Fibroblast of the aortic adventitia (primary cell): ENCODE data around the gene UCP3. TPM values are rescaled to one million over a fixed set of nuclear protein-coding genes. Genes with fewer than 3 reads are reported as not detected.

Experiments
- DNase-seq: peaks from one replicate; pipeline ENCODE4 v3.0.0-alpha.2; 2010; ENCODE audit warnings: low read depth
- H3K4me3 ChIP-seq: 2 replicates; pipeline ENCODE4 v1.5.1; 2011; ENCODE audit warnings: low read depth, mild to moderate bottlenecking, control low read depth, low read length, moderate library complexity
- CTCF ChIP-seq: IDR thresholded peaks from 2 replicates; pipeline ENCODE4 v1.5.1; 2011; ENCODE audit warnings: mild to moderate bottlenecking, low read length, control low read depth, inconsistent platforms; ENCODE audit not compliant: insufficient read depth
- total RNA-seq: library from RNA; depleted of rRNA; stranded (reverse); fragments of >200 nt; gene quantifications from 2 replicates; pipeline ENCODE4 v1.2.3, GENCODE V29; 2012; ENCODE audit warnings: low replicate concordance

The UCP3 gene
- total RNA-seq, result 0.54 TPM in 1 of 2 replicates, not detected in the other

GRCh38 chr11:74008373-74009229 is at the start of gene UCP3:
Gene UCP3, minus strand, starts transcription at chr11:74009085. Its CDS starts 2,043 bp downstream, at chr11:74007042.
- TF ChIP-seq CTCF, result no peak
- H3K4me3 ChIP-seq, result no peak within 1 kb of the TSS
- DNase-seq, result no peak

DNA sequence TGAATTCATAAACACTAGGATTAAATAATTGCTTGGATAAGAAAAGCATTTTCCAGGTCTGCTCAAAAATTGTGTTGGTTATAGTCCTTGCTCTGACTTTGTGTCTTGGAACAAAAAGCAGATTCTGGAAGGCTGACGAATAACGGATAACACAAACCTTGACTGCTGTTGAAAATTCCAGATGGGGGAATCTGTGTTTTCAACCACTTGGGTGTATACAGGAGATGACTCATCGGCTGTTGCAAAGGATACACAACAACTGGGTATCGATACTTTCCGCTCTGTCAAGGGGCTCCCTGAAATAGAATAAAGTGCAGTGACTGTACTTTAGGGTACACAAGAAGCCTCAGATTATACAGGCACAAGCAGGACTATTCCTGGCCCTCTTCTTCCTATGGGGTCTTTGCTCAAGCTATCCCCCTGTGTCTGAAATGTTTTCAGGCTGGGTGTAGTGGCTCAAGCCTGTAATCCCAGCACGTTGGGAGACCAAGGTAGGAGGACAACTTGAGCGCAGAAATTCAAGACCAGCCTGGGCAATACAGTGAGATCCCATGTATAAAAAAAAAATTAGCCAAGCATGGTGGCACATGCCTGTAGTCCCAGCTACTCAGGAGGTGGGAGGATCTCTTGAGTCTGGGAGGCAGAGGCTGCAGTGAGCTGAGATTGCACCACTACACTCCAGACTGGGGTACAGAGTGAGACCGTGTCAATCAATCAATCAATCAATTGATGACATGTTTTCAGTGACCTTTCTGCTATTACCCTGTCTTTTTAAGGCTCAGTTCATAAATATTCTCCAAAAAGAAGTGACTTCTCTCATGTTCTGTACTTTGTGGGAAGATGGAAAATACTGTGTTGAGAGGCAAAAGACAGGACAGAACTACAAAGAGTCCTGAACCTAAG is 48.6 kb upstream of the UCP3 start:
- DNase-seq, result peak; percentile 61
- H3K4me3 ChIP-seq, result no peak overlapping the region
- TF ChIP-seq CTCF, result no peak

DNA sequence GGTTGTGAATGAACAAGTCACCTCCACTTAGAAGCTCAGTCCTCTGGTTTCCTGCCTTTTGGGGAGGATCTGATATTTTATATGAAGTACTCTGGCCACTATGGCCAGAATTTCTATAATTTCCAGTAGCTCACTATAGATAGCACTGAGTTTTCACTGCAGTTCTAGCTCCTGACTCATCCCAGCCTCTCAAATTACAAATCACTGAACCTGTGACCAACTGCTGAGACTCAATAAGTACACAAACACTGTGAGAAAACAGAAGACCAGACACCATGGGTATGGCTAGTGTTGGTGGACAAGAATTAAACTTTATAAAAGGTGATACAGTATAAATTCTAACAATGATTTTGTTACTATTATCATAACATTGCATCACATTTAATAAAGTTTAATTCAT is 47.1 kb upstream of the UCP3 start:
- no peak overlapping the region for H3K4me3 ChIP-seq
- no peak for TF ChIP-seq CTCF
- DNase-seq, result peak; percentile 35

DNA sequence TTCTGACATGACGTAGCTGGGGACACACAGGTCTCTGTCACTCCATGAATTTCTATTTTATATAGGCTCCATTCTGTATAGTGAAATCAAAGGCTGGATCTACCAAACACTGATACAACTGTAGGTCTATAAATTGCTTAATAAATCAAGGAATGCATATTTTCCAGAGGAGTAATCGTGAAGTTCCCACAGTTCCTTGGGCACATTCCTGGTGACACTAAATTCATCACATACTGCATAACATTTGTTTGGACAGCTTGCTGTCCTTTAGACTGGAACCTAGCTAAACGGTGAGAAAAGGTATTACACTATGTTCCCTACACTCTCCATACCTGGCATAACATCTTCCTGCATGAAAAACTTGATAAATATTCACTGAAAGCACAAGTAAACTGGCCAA is 41.6 kb upstream of the UCP3 start:
- no peak for TF ChIP-seq CTCF
- H3K4me3 ChIP-seq, result no peak overlapping the region
- no peak for DNase-seq

GRCh38 chr11:74048993-74049392 is 40.1 kb upstream of the UCP3 start:
- DNase-seq, result no peak
- no peak overlapping the region for H3K4me3 ChIP-seq
- no peak for TF ChIP-seq CTCF

GRCh38 chr11:74044538-74044937 is 35.7 kb upstream of the UCP3 start:
- TF ChIP-seq CTCF, result no peak
- H3K4me3 ChIP-seq, result no peak overlapping the region
- no peak for DNase-seq
